A549 (cell line): ENCODE measurements around the gene COL11A2. TPM values are rescaled to one million over a fixed set of nuclear protein-coding genes. Genes with fewer than 3 reads are reported as not detected.

ENCODE experiments used
- ATAC-seq, 2 experiments: fragments of 200-7000 bp in 1 of 2; fragments of >200 bp in 1 of 2; cut with Nextera tagmentation in 1 of 2; cut with Tn5 transposase in 1 of 2; 3 replicates each; pipeline versions ENCODE4 v1.8.0 to v1.9.1; 2018 to 2020; ENCODE audit warnings: mild to moderate bottlenecking in 1 of 2, moderate library complexity in 1 of 2
- CTCF ChIA-PET: fragments of 300-600 bp; sonication (Branson Sonifier 250); formaldehyde crosslinking; extraction: SDS; loops from one replicate; lab custom pipeline; 2021; ENCODE audit warnings: antibody characterized with exemption, inconsistent platforms; lab: Yijun Ruan, JAX
- POLR2A ChIA-PET: fragments of 350-600 bp; formaldehyde crosslinking; extraction: SDS; loops from one replicate; lab custom pipeline; 2021; ENCODE audit warnings: antibody characterized with exemption, inconsistent platforms; lab: Yijun Ruan, JAX
- DNase-seq, 2 experiments: peaks; one replicate each; pipeline versions ENCODE4 v3.0.0 to v3.0.0-alpha.2; 2011 to 2016; ENCODE audit warnings: low read depth in 1 of 2, low spot score in 1 of 2
- FAIRE-seq: peaks from 2 replicates; lab custom pipeline; 2011; peaks lifted over from hg19 to GRCh38; lab: Jason Lieb, UNC
- H3K27ac ChIP-seq, 2 experiments: fragments of >200 bp; sonication (Bioruptor Twin); formaldehyde crosslinking; 3 replicates each; pipeline ENCODE4 v1.5.1; 2016 to 2017
- H3K4me1 ChIP-seq: fragments of >200 bp; sonication (Bioruptor Twin); formaldehyde crosslinking; 3 replicates; pipeline ENCODE4 v1.6.1; 2016
- H3K4me2 ChIP-seq: fragments of >200 bp; sonication (Bioruptor Twin); formaldehyde crosslinking; 3 replicates; pipeline ENCODE4 v1.6.1; 2016
- H3K4me3 ChIP-seq: fragments of >200 bp; sonication (Bioruptor Twin); formaldehyde crosslinking; 3 replicates; pipeline ENCODE4 v1.5.1; 2016
- H3K9me3 ChIP-seq: fragments of >200 bp; sonication (Bioruptor Twin); formaldehyde crosslinking; 3 replicates; pipeline ENCODE4 v1.6.1; 2016
- CBX8 ChIP-seq: fragments of 200-600 bp; sonication (generic); IDR thresholded peaks from 2 replicates; pipeline ENCODE4 v1.6.1; 2016
- CHD2 ChIP-seq: fragments of 150-350 bp; IDR thresholded peaks from 2 replicates; pipeline ENCODE4 v1.6.1; 2014; ENCODE audit warnings: low read length; ENCODE audit not compliant: partially characterized antibody
- CHD4 ChIP-seq: fragments of 200-600 bp; sonication (generic); IDR thresholded peaks from 2 replicates; pipeline ENCODE4 v1.6.1; 2016; ENCODE audit warnings: antibody characterized with exemption, mild to moderate bottlenecking, borderline replicate concordance
- EHF ChIP-seq: fragments of 250-450 bp; sonication (Bioruptor Pico); IDR thresholded peaks from 2 replicates; pipeline ENCODE4 v1.5.0; 2020; ENCODE audit warnings: mild to moderate bottlenecking
- EHMT2 ChIP-seq: fragments of 200-600 bp; sonication (generic); IDR thresholded peaks from 2 replicates; pipeline ENCODE4 v1.6.1; 2016; ENCODE audit warnings: antibody characterized with exemption, low read depth, mild to moderate bottlenecking, moderate library complexity
- EP300 ChIP-seq, 2 experiments: fragments of >200 bp; sonication (Bioruptor Twin); formaldehyde crosslinking; IDR thresholded peaks; 2 replicates in 1 of 2; 3 replicates in 1 of 2; pipeline ENCODE4 v1.6.1; 2016 to 2017
- FOSB ChIP-seq: fragments of 250-450 bp; sonication (Bioruptor Pico); IDR thresholded peaks from 2 replicates; pipeline ENCODE4 v1.5.0; 2020; ENCODE audit warnings: mild to moderate bottlenecking, moderate library complexity
- FOSL2 ChIP-seq, 2 experiments: fragments of 450-650 bp in 1 of 2; fragments of >200 bp in 1 of 2; sonication (Bioruptor Twin) in 1 of 2; formaldehyde crosslinking; IDR thresholded peaks; 2 replicates each; pipeline versions ENCODE4 v1.5.0 to v1.6.1; 2016 to 2020; ENCODE audit warnings: mild to moderate bottlenecking in 1 of 2, moderate library complexity in 1 of 2
- HDAC2 ChIP-seq: fragments of 200-600 bp; sonication (generic); IDR thresholded peaks from 2 replicates; pipeline ENCODE4 v1.6.1; 2016
- HOXA7 ChIP-seq: fragments of 250-450 bp; sonication (Bioruptor Pico); IDR thresholded peaks from 2 replicates; pipeline ENCODE4 v1.5.0; 2020; ENCODE audit warnings: mild to moderate bottlenecking, moderate library complexity
- HOXB13 ChIP-seq: fragments of 250-450 bp; sonication (Bioruptor Pico); IDR thresholded peaks from 2 replicates; pipeline ENCODE4 v1.5.0; 2020; ENCODE audit warnings: low read depth, mild to moderate bottlenecking, moderate library complexity
- JUN ChIP-seq, 2 experiments: fragments of >200 bp; sonication (Bioruptor Twin); formaldehyde crosslinking; IDR thresholded peaks; 2 replicates in 1 of 2; 3 replicates in 1 of 2; pipeline ENCODE4 v1.6.1; 2016 to 2017
- JUNB ChIP-seq: fragments of >200 bp; sonication (Bioruptor Twin); formaldehyde crosslinking; IDR thresholded peaks from 2 replicates; pipeline ENCODE4 v1.6.1; 2016
- KDM1A ChIP-seq: fragments of 200-600 bp; sonication (generic); IDR thresholded peaks from 2 replicates; pipeline ENCODE4 v1.6.1; 2016; ENCODE audit warnings: low read depth, mild to moderate bottlenecking
- KDM5A ChIP-seq: fragments of 200-600 bp; sonication (generic); IDR thresholded peaks from 2 replicates; pipeline ENCODE4 v1.6.1; 2016; ENCODE audit warnings: antibody characterized with exemption, mild to moderate bottlenecking
- MAFK ChIP-seq: fragments of 450-650 bp; IDR thresholded peaks from 2 replicates; pipeline ENCODE4 v1.6.1; 2014; ENCODE audit not compliant: partially characterized antibody
- MAZ ChIP-seq: fragments of 150-350 bp; IDR thresholded peaks from 2 replicates; pipeline ENCODE4 v1.6.1; 2014; ENCODE audit warnings: antibody characterized with exemption, low read depth, low read length, borderline replicate concordance
- NFE2L2 ChIP-seq: fragments of 150-350 bp; conservative IDR thresholded peaks from 2 replicates; pipeline ENCODE4 v1.6.1; 2014; ENCODE audit warnings: low read length
- PHF8 ChIP-seq: fragments of 200-600 bp; sonication (generic); IDR thresholded peaks from 2 replicates; pipeline ENCODE4 v1.6.1; 2016; ENCODE audit warnings: low read depth, mild to moderate bottlenecking, antibody characterized with exemption, moderate library complexity, borderline replicate concordance
- POLR2A ChIP-seq: IDR thresholded peaks from 2 replicates; pipeline ENCODE4 v1.6.1; 2012; ENCODE audit warnings: mild to moderate bottlenecking, low read length
- RAD21 ChIP-seq, 2 experiments: fragments of >200 bp in 1 of 2; sonication (Bioruptor Twin) in 1 of 2; formaldehyde crosslinking in 1 of 2; IDR thresholded peaks in 1 of 2; conservative IDR thresholded peaks in 1 of 2; 2 replicates in 1 of 2; 3 replicates in 1 of 2; pipeline ENCODE4 v1.6.1; 2012 to 2018; ENCODE audit warnings: inconsistent platforms in 1 of 2
- RARB ChIP-seq: fragments of 250-450 bp; sonication (Bioruptor Pico); IDR thresholded peaks from 2 replicates; pipeline ENCODE4 v1.8.0; 2021; ENCODE audit warnings: mild to moderate bottlenecking, moderate library complexity
- RFX5 ChIP-seq: fragments of 450-650 bp; IDR thresholded peaks from 2 replicates; pipeline ENCODE4 v1.7.1; 2014; ENCODE audit warnings: antibody characterized with exemption, mild to moderate bottlenecking, moderate library complexity
- SREBF2 ChIP-seq: fragments of 450-650 bp; IDR thresholded peaks from 2 replicates; pipeline ENCODE4 v1.6.1; 2014; ENCODE audit warnings: mild to moderate bottlenecking, moderate library complexity
- TP53 ChIP-seq: fragments of 250-450 bp; sonication (Bioruptor Pico); IDR thresholded peaks from 2 replicates; pipeline ENCODE4 v1.5.0; 2021; ENCODE audit warnings: mild to moderate bottlenecking, moderate library complexity
- ZNF302 ChIP-seq: fragments of 250-450 bp; sonication (Bioruptor Pico); IDR thresholded peaks from 2 replicates; pipeline ENCODE4 v1.9.0; 2021; ENCODE audit warnings: inconsistent platforms, mild to moderate bottlenecking, moderate library complexity
- ZSCAN20 ChIP-seq: fragments of 250-450 bp; sonication (Bioruptor Pico); IDR thresholded peaks from 2 replicates; pipeline ENCODE4 v1.8.0; 2022; ENCODE audit warnings: mild to moderate bottlenecking, moderate library complexity
- WGBS: methylation state at CpG from one replicate; pipeline ENCODE4 v1.1.6; 2017; ENCODE audit errors: missing lambda C conversion rate; 5-methylcytosine and 5-hydroxymethylcytosine counted together
- polyA plus RNA-seq, 4 experiments: library from polyadenylated mRNA; depleted of rRNA in 3 of 4; stranded (reverse); fragments of >200 nt; fragmentation: RNase III in 1 of 4; extraction: RNeasy Plus Mini Kit Qiagen cat#74134 plus additional on column Dnase treatment in 1 of 4; gene quantifications; 2 replicates in 3 of 4; 3 replicates in 1 of 4; pipeline ENCODE4 v1.2.3, GENCODE V29; 2011 to 2017
- TF ChIP-seq, protein P1 (sequence below): IDR thresholded peaks from 2 replicates; pipeline ENCODE4 v1.6.1; 2012
- TF ChIP-seq, protein P2 (sequence below): IDR thresholded peaks from 2 replicates; pipeline ENCODE4 v1.6.1; 2012; ENCODE audit warnings: low read depth, borderline replicate concordance

Gene COL11A2
- polyA plus RNA-seq, 2 of the 4 experiments (the other 2 are of a cell fraction) = 0.66 to 1.3 TPM

DNA sequence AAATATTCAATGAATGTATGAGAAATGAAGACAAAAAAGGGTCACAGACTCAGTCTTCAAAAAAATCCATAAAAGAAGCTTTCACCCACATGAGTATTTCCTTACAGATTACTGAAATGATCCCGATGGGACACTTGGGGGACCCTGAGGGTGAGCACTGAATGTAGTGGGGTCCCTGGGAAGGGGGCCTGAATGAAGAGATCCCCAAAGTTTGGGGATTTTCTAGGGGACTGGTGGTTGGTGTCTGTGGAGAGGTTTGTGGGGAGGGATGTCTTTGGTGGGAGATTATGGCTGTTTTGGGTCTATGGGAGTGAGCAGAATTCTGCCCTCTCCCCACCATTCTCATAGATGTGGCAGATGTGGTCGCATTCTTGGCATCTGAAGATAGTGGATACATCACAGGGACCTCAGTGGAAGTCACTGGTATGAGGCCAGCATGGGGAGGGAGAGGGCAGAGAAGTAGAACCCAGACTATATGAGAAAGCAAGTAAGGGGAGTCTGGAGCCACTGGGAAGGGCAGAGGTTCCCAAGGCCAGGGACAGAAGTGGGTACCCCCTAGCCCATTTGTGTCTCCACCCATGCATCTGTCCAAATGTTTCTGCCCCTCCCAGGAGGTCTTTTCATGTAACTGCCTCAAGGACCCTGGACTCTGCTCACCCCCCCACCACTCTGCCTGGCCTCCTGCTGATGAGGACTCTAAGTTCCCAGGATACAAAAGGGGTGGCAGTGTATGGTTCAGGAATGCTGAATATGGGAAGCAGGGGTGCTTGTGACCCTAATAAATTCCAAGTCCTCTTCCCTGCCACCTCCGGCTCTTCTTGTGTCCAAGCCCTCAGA is 14.0 kb upstream of the COL11A2 start:
- 83% methylated on average over 3 of the region's 3 CpGs for WGBS
- no peak for TF ChIP-seq HOXA7 (CRISPR knock-in tag)
- no peak for TF ChIP-seq HDAC2
- TF ChIP-seq RARB (CRISPR knock-in tag) = no peak
- no peak for TF ChIP-seq JUN (IDR thresholded peaks at IDR 0.05)
- no peak for TF ChIP-seq ZNF302 (CRISPR knock-in tag)
- no peak for TF ChIP-seq CHD4
- TF ChIP-seq JUNB = no peak
- TF ChIP-seq EHF (CRISPR knock-in tag) = no peak
- TF ChIP-seq RFX5 = no peak
- no peak for TF ChIP-seq FOSB (CRISPR knock-in tag)
- no peak for TF ChIP-seq EHMT2
- Histone ChIP-seq H3K9me3 (no peaks in the 10 kb centered on the region), H3K4me3 (no peak overlapping the region), H3K4me2 (peak overlapping the region; percentile 76), H3K4me1 (peaks cover 46% of the 10 kb centered on the region), H3K27ac (peak overlapping the region; percentile 87 to 100; a peak in 5 of 6 replicates)
- FAIRE-seq (no peak), ATAC-seq (no peak), DNase-seq (no peak)
- POLR2A ChIA-PET = interaction anchor here (1.5 kb wide), 1 partner anchor 235 kb away, joined by 4 read pairs; no protein-coding TSS in a partner anchor
- CTCF ChIA-PET = interaction anchor here (0.6 to 2.4 kb wide), 3 partner anchors 8 to 42 kb away, joined by 3 to 9 read pairs (median 4); no protein-coding TSS in a partner anchor

DNA sequence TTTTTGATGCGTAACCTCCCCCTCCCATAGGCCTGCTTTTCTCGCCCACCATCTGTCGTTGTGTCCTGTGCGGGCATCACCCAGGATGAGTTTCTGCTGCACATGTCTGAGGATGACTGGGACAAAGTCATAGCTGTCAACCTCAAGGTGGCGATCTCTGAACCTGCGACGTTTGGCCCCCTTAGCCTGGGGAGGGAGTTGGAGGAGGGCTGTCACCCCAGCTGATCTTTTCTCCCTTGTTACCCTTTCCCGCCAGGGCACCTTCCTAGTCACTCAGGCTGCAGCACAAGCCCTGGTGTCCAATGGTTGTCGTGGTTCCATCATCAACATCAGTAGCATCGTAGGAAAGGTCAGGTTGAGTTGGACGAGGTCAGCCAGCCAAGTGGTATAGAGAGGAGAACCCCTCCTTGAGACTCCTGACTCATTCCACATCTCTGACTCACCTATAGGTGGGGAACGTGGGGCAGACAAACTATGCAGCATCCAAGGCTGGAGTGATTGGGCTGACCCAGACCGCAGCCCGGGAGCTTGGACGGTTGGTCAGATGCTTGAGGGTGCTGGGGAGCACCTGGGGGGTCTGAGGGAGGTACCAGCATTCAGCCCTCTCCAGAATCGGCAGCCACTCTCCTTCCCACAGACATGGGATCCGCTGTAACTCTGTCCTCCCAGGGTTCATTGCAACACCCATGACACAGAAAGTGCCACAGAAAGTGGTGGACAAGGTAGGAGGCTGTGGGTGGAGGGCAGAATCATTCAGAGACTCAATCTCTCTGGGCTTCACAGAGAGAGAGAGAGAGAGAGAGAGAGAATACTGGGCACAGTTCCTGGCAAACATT is 13.1 kb upstream of the COL11A2 start:
- DNase-seq = peak; percentile 46 to 59
- no peaks in the 10 kb centered on the region for H3K9me3 ChIP-seq
- ATAC-seq = peak; percentile 33 to 47; a peak in 4 of 6 replicates
- POLR2A ChIA-PET = interaction anchor here (1.5 kb wide), 1 partner anchor 234 kb away, joined by 4 read pairs; no protein-coding TSS in a partner anchor
- CTCF ChIA-PET = interaction anchor here (1.2 to 2.4 kb wide), 2 partner anchors 33 to 43 kb away, joined by 3 to 9 read pairs; no protein-coding TSS in a partner anchor
- TF ChIP-seq RAD21 (conservative IDR thresholded peaks at IDR 0.05 in 1 of 2, IDR thresholded peaks at IDR 0.05 in 1 of 2) (no peak), FOSL2 (IDR thresholded peaks at IDR 0.05) (no peak), FOSL2 (CRISPR knock-in tag; IDR thresholded peaks at IDR 0.05) (peak; percentile 67)
- TF ChIP-seq, protein P1, sequence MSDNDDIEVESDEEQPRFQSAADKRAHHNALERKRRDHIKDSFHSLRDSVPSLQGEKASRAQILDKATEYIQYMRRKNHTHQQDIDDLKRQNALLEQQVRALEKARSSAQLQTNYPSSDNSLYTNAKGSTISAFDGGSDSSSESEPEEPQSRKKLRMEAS = 0 out of 2 replicates have a peak, but pooled peaks have one; percentile 6
- H3K4me2 ChIP-seq = peak overlapping the region; percentile 76
- FAIRE-seq = no peak
- peak overlapping the region; percentile 82 for H3K4me3 ChIP-seq
- H3K27ac ChIP-seq = peak overlapping the region; percentile 87 to 100
- peaks cover 46% of the 10 kb centered on the region for H3K4me1 ChIP-seq
- WGBS = 40% methylated on average over 11 of the region's 17 CpGs

DNA sequence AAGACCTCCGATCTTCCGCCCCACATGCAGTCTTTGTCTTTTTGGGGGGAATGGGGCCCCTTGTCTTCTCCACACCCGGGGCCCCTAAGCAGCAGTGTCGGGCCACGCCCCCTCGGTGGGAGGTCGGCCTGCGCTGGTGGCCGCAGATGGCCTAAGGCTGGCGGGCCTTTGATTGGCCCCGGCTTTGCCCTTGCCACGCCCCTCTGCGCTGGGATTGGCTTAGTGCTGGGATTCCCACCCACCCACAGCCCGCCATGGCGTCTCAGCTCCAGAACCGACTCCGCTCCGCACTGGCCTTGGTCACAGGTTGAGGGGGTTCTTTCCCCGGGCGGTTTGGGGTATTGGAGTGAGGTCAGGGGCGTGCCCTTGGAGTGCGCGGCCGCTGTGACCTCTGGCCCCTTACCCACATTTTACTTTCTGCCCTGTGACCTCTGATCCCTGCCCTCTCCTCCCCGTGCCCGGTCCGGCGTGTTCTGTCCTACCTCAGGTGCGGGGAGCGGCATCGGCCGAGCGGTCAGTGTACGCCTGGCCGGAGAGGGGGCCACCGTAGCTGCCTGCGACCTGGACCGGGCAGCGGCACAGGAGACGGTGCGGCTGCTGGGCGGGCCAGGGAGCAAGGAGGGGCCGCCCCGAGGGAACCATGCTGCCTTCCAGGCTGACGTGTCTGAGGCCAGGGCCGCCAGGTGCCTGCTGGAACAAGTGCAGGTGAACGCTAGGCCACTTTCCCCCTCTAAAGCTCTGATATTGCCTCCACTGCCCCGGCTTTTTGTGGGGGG is 12.3 kb upstream of the COL11A2 start, which contains the start of gene HSD17B8:
HSD17B8 (plus strand) TSS at position 241 of the 776 bp plus-strand sequence; CDS start at position 255, 14 bp downstream.
- Histone ChIP-seq H3K4me1 (peaks cover 46% of the 10 kb centered on the region), H3K9me3 (no peaks in the 10 kb centered on the region), H3K4me3 (peak within 1 kb of the TSS; percentile 82), H3K27ac (peak within 1 kb of the TSS; percentile 87 to 100), H3K4me2 (peak within 1 kb of the TSS; percentile 76)
- DNase-seq = peak; percentile 85 to 90
- 3% methylated on average over 24 of the region's 48 CpGs for WGBS
- CTCF ChIA-PET = interaction anchor here (1.2 to 2.4 kb wide), 2 partner anchors 34 to 44 kb away, joined by 3 to 9 read pairs; no protein-coding TSS in a partner anchor
- POLR2A ChIA-PET = interaction anchor here (0.6 to 1.5 kb wide), 2 partner anchors 71 to 233 kb away, joined by 3 to 4 read pairs; no protein-coding TSS in a partner anchor
- ATAC-seq = peak; percentile 65 to 82
- FAIRE-seq = no peak
- TF ChIP-seq RFX5 = no peak
- peak; percentile 68 for TF ChIP-seq KDM5A
- TF ChIP-seq SREBF2 = no peak
- no peak for TF ChIP-seq EP300 (IDR thresholded peaks at IDR 0.05)
- no peak for TF ChIP-seq MAFK
- TF ChIP-seq ZSCAN20 (CRISPR knock-in tag) = no peak
- TF ChIP-seq PHF8 = peak; percentile 48; the same call in 1 of the 2 replicates
- TF ChIP-seq, protein P2, sequence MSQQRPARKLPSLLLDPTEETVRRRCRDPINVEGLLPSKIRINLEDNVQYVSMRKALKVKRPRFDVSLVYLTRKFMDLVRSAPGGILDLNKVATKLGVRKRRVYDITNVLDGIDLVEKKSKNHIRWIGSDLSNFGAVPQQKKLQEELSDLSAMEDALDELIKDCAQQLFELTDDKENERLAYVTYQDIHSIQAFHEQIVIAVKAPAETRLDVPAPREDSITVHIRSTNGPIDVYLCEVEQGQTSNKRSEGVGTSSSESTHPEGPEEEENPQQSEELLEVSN = no peak
- TF ChIP-seq CHD4 = no peak
- TF ChIP-seq TP53 (CRISPR knock-in tag) = no peak
- TF ChIP-seq MAZ = no peak
- no peak for TF ChIP-seq KDM1A
- TF ChIP-seq NFE2L2 = no peak
- no peak for TF ChIP-seq HDAC2
- TF ChIP-seq JUN (IDR thresholded peaks at IDR 0.05) = peak in 1 of 2 experiments; percentile 31; a peak in 1 of 5 replicates
- no peak for TF ChIP-seq HOXB13 (CRISPR knock-in tag)
- no peak for TF ChIP-seq CHD2
- TF ChIP-seq CBX8 = no peak
- TF ChIP-seq, protein P1 = 0 out of 2 replicates have a peak, but pooled peaks have one; percentile 42
- peak; percentile 13; the same call in 1 of the 2 replicates for TF ChIP-seq POLR2A
